ENCODE results near the gene NBEA.

Gene NBEA

GRCh38 chr13:35549481-35549880 lies 607.4 kb downstream of the NBEA start:
- no peak for TF ChIP-seq CTCF (IDR thresholded peaks at IDR 0.05; ENCODE audit: low read depth, low read length)
- H3K4me3 ChIP-seq (replicated peaks in 1 of 2; ENCODE audit: low read depth in 2 of 2, low read length in 2 of 2), result no peak overlapping the region
- DNase-seq (ENCODE audit: low read depth in 2 of 2), result peak; percentile 41 to 74

- DNase-seq (ENCODE audit: low read depth in 2 of 2), result peak in 1 of 2 donors; percentile 59
- no peak for TF ChIP-seq CTCF (IDR thresholded peaks at IDR 0.05; ENCODE audit: low read depth, low read length)
These were observed 610.2 kb downstream of the NBEA start for GRCh38 chr13:35552172-35552844.

GRCh38 chr13:35554972-35555623 lies 613.0 kb downstream of the NBEA start:
- H3K4me3 ChIP-seq (replicated peaks in 1 of 2; ENCODE audit: low read depth in 2 of 2, low read length in 2 of 2), result no peak overlapping the region
- no peak for DNase-seq (ENCODE audit: low read depth in 2 of 2)
- TF ChIP-seq CTCF (IDR thresholded peaks at IDR 0.05; ENCODE audit: low read depth, low read length), result no peak

More at GRCh38 chr13:35552172-35552844, 610.2 kb downstream of the NBEA start:
- no peak overlapping the region for H3K4me3 ChIP-seq (replicated peaks in 1 of 2; ENCODE audit: low read depth in 2 of 2, low read length in 2 of 2)

GRCh38 chr13:35557475-35557874 lies 615.4 kb downstream of the NBEA start:
- TF ChIP-seq CTCF (IDR thresholded peaks at IDR 0.05; ENCODE audit: low read depth, low read length), result no peak
- no peak overlapping the region for H3K4me3 ChIP-seq (replicated peaks in 1 of 2; ENCODE audit: low read depth in 2 of 2, low read length in 2 of 2)
- DNase-seq (ENCODE audit: low read depth in 2 of 2), result no peak

GRCh38 chr13:35561540-35561939 lies 619.5 kb downstream of the NBEA start:
- no peak for DNase-seq (ENCODE audit: low read depth in 2 of 2)
- no peak for TF ChIP-seq CTCF (IDR thresholded peaks at IDR 0.05; ENCODE audit: low read depth, low read length)
- H3K4me3 ChIP-seq (replicated peaks in 1 of 2; ENCODE audit: low read depth in 2 of 2, low read length in 2 of 2), result no peak overlapping the region

- no peak overlapping the region for H3K4me3 ChIP-seq (replicated peaks in 1 of 2; ENCODE audit: low read depth in 2 of 2, low read length in 2 of 2)
- DNase-seq (ENCODE audit: low read depth in 2 of 2), result no peak
- no peak for TF ChIP-seq CTCF (IDR thresholded peaks at IDR 0.05; ENCODE audit: low read depth, low read length)
These were observed 623.2 kb downstream of the NBEA start for GRCh38 chr13:35565273-35565672.

Measured in cardiac fibroblast (primary cell).